Caco-2 (cell line): ENCODE results near the gene CLK4. TPM values are rescaled to one million over a fixed set of nuclear protein-coding genes. Genes with fewer than 3 reads are reported as not detected.
A peak's percentile ranks its signal among the peaks of the same experiment; 100 is the strongest.

Experiments
- BruUV-seq: library from RNA; stranded (reverse); fragments of 400-500 nt; replicated peaks from 2 replicates; lab custom pipeline; 2021; lab: Mats Ljungman, UMichigan
- CTCF ChIA-PET: fragments of 300-600 bp; sonication (Branson Sonifier 250); formaldehyde crosslinking; loops from one replicate; lab custom pipeline; 2022; ENCODE audit warnings: antibody characterized with exemption; lab: Charles Lee
- POLR2A ChIA-PET: fragments of 300-600 bp; sonication (Branson Sonifier 250); formaldehyde crosslinking; loops from one replicate; lab custom pipeline; 2022; ENCODE audit warnings: antibody characterized with exemption; lab: Charles Lee
- DNase-seq, 2 experiments: peaks; one replicate each; pipeline versions ENCODE4 v3.0.0 to v3.0.0-alpha.2; 2020 to 2022
- H3K27me3 ChIP-seq: replicated peaks from 2 replicates; pipeline ENCODE4 v1.6.0; 2011; ENCODE audit warnings: low read length; ENCODE audit not compliant: control insufficient read depth, insufficient read depth
- H3K36me3 ChIP-seq: 2 replicates; pipeline ENCODE4 v1.5.1; 2011; ENCODE audit warnings: low read length; ENCODE audit not compliant: control insufficient read depth, insufficient read depth
- H3K4me1 ChIP-seq: fragments of 250-450 bp; sonication (Bioruptor Pico); 2 replicates; pipeline ENCODE4 v1.5.1; 2020; ENCODE audit warnings: mild to moderate bottlenecking
- H3K4me3 ChIP-seq: 2 replicates; pipeline ENCODE4 v1.5.1; 2011; ENCODE audit warnings: low read depth, mild to moderate bottlenecking, control low read depth, low read length
- H3K9me3 ChIP-seq: fragments of 250-450 bp; sonication (Bioruptor Pico); 2 replicates; pipeline ENCODE4 v1.5.1; 2020; ENCODE audit warnings: mild to moderate bottlenecking, moderate library complexity
- H3K27ac Mint-ChIP-seq: one replicate; pipeline ENCODE4 v1.8.0; 2022; ENCODE audit warnings: mixed read lengths; ENCODE audit not compliant: unreplicated experiment
- H3K27me3 Mint-ChIP-seq: one replicate; pipeline ENCODE4 v1.8.0; 2022; ENCODE audit warnings: mixed read lengths; ENCODE audit not compliant: insufficient read depth, unreplicated experiment
- H3K36me3 Mint-ChIP-seq: one replicate; pipeline ENCODE4 v1.8.0; 2022; ENCODE audit warnings: mild to moderate bottlenecking, mixed read lengths; ENCODE audit not compliant: insufficient read depth, unreplicated experiment
- H3K4me1 Mint-ChIP-seq: one replicate; pipeline ENCODE4 v1.8.0; 2022; ENCODE audit warnings: low read depth, mixed read lengths; ENCODE audit not compliant: unreplicated experiment
- H3K4me3 Mint-ChIP-seq: one replicate; pipeline ENCODE4 v1.8.0; 2022; ENCODE audit warnings: mild to moderate bottlenecking, moderate library complexity, mixed read lengths; ENCODE audit not compliant: unreplicated experiment
- H3K9me3 Mint-ChIP-seq: one replicate; pipeline ENCODE4 v1.8.0; 2022; ENCODE audit warnings: mixed read lengths; ENCODE audit not compliant: unreplicated experiment
- CTCF ChIP-seq, 2 experiments: fragments of 200-600 bp in 1 of 2; IDR thresholded peaks; 1 replicate in 1 of 2; 2 replicates in 1 of 2; pipeline versions ENCODE4 v1.5.1 to v1.8.0; 2011 to 2022; ENCODE audit warnings: antibody characterized with exemption in 1 of 2, control low read depth in 1 of 2, inconsistent platforms in 1 of 2, low read depth in 1 of 2, low read length in 1 of 2, mild to moderate bottlenecking in 1 of 2, moderate library complexity in 1 of 2; ENCODE audit not compliant: insufficient read depth in 1 of 2, severe bottlenecking in 1 of 2, unreplicated experiment in 1 of 2
- intact Hi-C: fragments of 100-400 bp; cut with micrococcal nuclease; formaldehyde crosslinking; loops from one replicate; pipeline ENCODE4 v1.10.0; 2022; ENCODE audit not compliant: unreplicated experiment
- total RNA-seq: library from RNA; stranded (reverse); gene quantifications from 2 replicates; pipeline ENCODE4 v1.2.3, GENCODE V29; 2022

Gene CLK4
- total RNA-seq, 1 experiment from 2014 or later: 26.5 TPM

- H3K36me3 Mint-ChIP-seq: peaks cover 98% of the 10 kb centered on the region
- Histone ChIP-seq H3K27me3 (no peaks in the 10 kb centered on the region), H3K4me1 (no peaks in the 10 kb centered on the region), H3K36me3 (peaks cover 7% of the 10 kb centered on the region), H3K4me3 (no peak overlapping the region), H3K9me3 (peaks cover 16% of the 10 kb centered on the region)
- peaks cover 10% of the 10 kb centered on the region for H3K9me3 Mint-ChIP-seq
- no peak for TF ChIP-seq CTCF (IDR thresholded peaks at IDR 0.05; ENCODE audit: insufficient read depth in 1 of 2, low read depth in 1 of 2, low read length in 1 of 2, severe bottlenecking in 1 of 2, unreplicated experiment in 1 of 2)
- intact Hi-C loops: no loop called here
- no TSS peak for BruUV-seq
- no peaks in the 10 kb centered on the region for H3K4me1 Mint-ChIP-seq
- no peak overlapping the region for H3K27ac Mint-ChIP-seq
- CTCF ChIA-PET: no interaction called here
- POLR2A ChIA-PET: no interaction called here
- peak overlapping the region; percentile 33 for H3K4me3 Mint-ChIP-seq
- H3K27me3 Mint-ChIP-seq: no peaks in the 10 kb centered on the region
- no peak for DNase-seq
Observed at GRCh38 chr5:178606269-178606668, 20.6 kb downstream of the CLK4 start.

GRCh38 chr5:178605788-178606187, 21.1 kb downstream of the CLK4 start:
- TF ChIP-seq CTCF (IDR thresholded peaks at IDR 0.05; ENCODE audit: insufficient read depth in 1 of 2, low read depth in 1 of 2, low read length in 1 of 2, severe bottlenecking in 1 of 2, unreplicated experiment in 1 of 2): no peak
- Mint-ChIP-seq H3K4me3 (no peak overlapping the region), H3K4me1 (no peaks in the 10 kb centered on the region), H3K27ac (no peak overlapping the region), H3K36me3 (peaks cover 98% of the 10 kb centered on the region), H3K9me3 (peaks cover 10% of the 10 kb centered on the region), H3K27me3 (no peaks in the 10 kb centered on the region)
- ChIA-PET POLR2A (no interaction called here), CTCF (no interaction called here)
- no TSS peak for BruUV-seq
- DNase-seq: no peak
- H3K4me3 ChIP-seq: no peak overlapping the region
- H3K9me3 ChIP-seq: peaks cover 16% of the 10 kb centered on the region
- intact Hi-C loops: no loop called here
- no peaks in the 10 kb centered on the region for H3K27me3 ChIP-seq
- H3K36me3 ChIP-seq: peaks cover 7% of the 10 kb centered on the region
- no peaks in the 10 kb centered on the region for H3K4me1 ChIP-seq

- POLR2A ChIA-PET: no interaction called here
Observed at GRCh38 chr5:178602752-178603151, 24.1 kb downstream of the CLK4 start.

More at GRCh38 chr5:178602752-178603151, 24.1 kb downstream of the CLK4 start:
- no peak for DNase-seq
- peaks cover 7% of the 10 kb centered on the region for H3K36me3 ChIP-seq
- H3K4me1 ChIP-seq: no peaks in the 10 kb centered on the region
- Mint-ChIP-seq H3K27ac (no peak overlapping the region), H3K4me3 (no peak overlapping the region), H3K4me1 (no peaks in the 10 kb centered on the region), H3K9me3 (peaks cover 16% of the 10 kb centered on the region), H3K27me3 (no peaks in the 10 kb centered on the region), H3K36me3 (peaks cover 95% of the 10 kb centered on the region)
- H3K9me3 ChIP-seq: peaks cover 13% of the 10 kb centered on the region
- intact Hi-C loops: no loop called here
- H3K27me3 ChIP-seq: no peaks in the 10 kb centered on the region
- H3K4me3 ChIP-seq: no peak overlapping the region
- BruUV-seq: no TSS peak
- TF ChIP-seq CTCF (IDR thresholded peaks at IDR 0.05; ENCODE audit: insufficient read depth in 1 of 2, low read depth in 1 of 2, low read length in 1 of 2, severe bottlenecking in 1 of 2, unreplicated experiment in 1 of 2): no peak
- CTCF ChIA-PET: no interaction called here
